ENCODE results near the gene ARHGEF17.

- TF ChIP-seq SUZ12 (IDR thresholded peaks at IDR 0.05; ENCODE audit: extremely low read depth, insufficient read depth, insufficient read length) (no peak), ZNF274 (IDR thresholded peaks at IDR 0.05; ENCODE audit: low read depth, low read length) (no peak)
Observed at GRCh38 chr11:73291781-73292524, 16.1 kb upstream of the ARHGEF17 start.
